Measurements from ENCODE around the gene COL5A3. TPM values are rescaled to one million over a fixed set of nuclear protein-coding genes. Genes with fewer than 3 reads are reported as not detected.

COL5A3 gene
- total RNA-seq, 1 donor from 2014 or later = 0.05 TPM

- DNase-seq (ENCODE audit: low spot score) = no peak
- Mint-ChIP-seq H3K9me3 (ENCODE audit: unreplicated experiment) (no peaks in the 10 kb centered on the region), H3K36me3 (ENCODE audit: low read depth, unreplicated experiment) (no peaks in the 10 kb centered on the region), H3K27ac (ENCODE audit: unreplicated experiment) (no peak overlapping the region), H3K27me3 (ENCODE audit: unreplicated experiment) (peaks cover 5% of the 10 kb centered on the region), H3K4me1 (ENCODE audit: unreplicated experiment) (no peaks in the 10 kb centered on the region), H3K4me3 (ENCODE audit: unreplicated experiment) (no peak overlapping the region)
- TF ChIP-seq CTCF (IDR thresholded peaks at IDR 0.05; ENCODE audit: unreplicated experiment) = no peak
Observed at GRCh38 chr19:9995999-9996398, 14.3 kb downstream of the COL5A3 start.

DNA sequence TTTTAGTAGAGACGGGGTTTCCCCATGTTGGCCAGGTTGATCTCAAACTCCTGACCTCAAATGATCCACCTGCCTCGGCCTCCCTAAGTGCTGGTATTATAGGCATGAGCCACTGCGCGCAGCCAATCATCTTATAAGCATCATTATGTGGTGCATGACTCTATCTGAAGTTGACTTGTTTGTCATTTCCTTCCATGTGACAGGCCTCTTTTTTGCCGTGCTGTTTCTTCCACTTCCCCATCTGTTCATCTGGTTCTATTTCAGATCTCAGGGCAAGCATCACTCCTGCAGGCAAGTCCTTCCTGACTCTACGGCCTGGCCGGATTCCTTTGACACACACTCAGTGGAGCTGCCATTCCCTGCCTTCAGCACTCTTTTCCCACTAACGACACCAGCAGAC, 15.2 kb downstream of the COL5A3 start:
- DNase-seq (ENCODE audit: low spot score) = no peak
- no peaks in the 10 kb centered on the region for H3K4me1 Mint-ChIP-seq (ENCODE audit: unreplicated experiment)
- H3K9me3 Mint-ChIP-seq (ENCODE audit: unreplicated experiment) = no peaks in the 10 kb centered on the region
- TF ChIP-seq CTCF (IDR thresholded peaks at IDR 0.05; ENCODE audit: unreplicated experiment) = no peak
- H3K27ac Mint-ChIP-seq (ENCODE audit: unreplicated experiment) = no peak overlapping the region
- H3K27me3 Mint-ChIP-seq (ENCODE audit: unreplicated experiment) = peaks cover 5% of the 10 kb centered on the region
- no peaks in the 10 kb centered on the region for H3K36me3 Mint-ChIP-seq (ENCODE audit: low read depth, unreplicated experiment)
- H3K4me3 Mint-ChIP-seq (ENCODE audit: unreplicated experiment) = no peak overlapping the region

- H3K36me3 Mint-ChIP-seq (ENCODE audit: low read depth, unreplicated experiment) = no peaks in the 10 kb centered on the region
- no peaks in the 10 kb centered on the region for H3K9me3 Mint-ChIP-seq (ENCODE audit: unreplicated experiment)
- H3K27ac Mint-ChIP-seq (ENCODE audit: unreplicated experiment) = no peak overlapping the region
- TF ChIP-seq CTCF (IDR thresholded peaks at IDR 0.05; ENCODE audit: unreplicated experiment) = no peak
- no peaks in the 10 kb centered on the region for H3K4me1 Mint-ChIP-seq (ENCODE audit: unreplicated experiment)
- no peak overlapping the region for H3K4me3 Mint-ChIP-seq (ENCODE audit: unreplicated experiment)
- peaks cover under 1% of the 10 kb centered on the region for H3K27me3 Mint-ChIP-seq (ENCODE audit: unreplicated experiment)
- DNase-seq (ENCODE audit: low spot score) = no peak
Observed at GRCh38 chr19:9991425-9992191, 18.7 kb downstream of the COL5A3 start.

DNA sequence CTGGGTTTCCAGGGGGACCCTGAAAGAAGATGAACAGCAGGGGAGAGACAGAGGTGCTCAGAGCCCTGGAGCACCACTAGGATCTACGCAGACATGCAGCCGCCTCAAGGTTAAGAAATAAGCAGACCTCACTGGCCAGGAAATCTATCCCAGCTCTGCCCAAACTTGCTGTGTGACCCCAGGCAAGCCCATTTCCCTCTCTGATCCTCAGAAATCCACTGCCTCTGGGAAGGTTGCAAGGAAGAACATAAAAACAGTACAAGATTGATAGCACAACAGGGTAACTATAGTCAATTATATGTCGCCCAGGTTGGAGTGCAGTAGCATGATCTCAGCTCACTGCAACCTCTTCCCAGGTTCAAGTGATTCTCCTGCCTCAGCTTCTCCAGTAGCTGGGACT, 20.8 kb downstream of the COL5A3 start:
- Mint-ChIP-seq H3K4me1 (ENCODE audit: unreplicated experiment) (no peaks in the 10 kb centered on the region), H3K27me3 (ENCODE audit: unreplicated experiment) (no peaks in the 10 kb centered on the region), H3K27ac (ENCODE audit: unreplicated experiment) (no peak overlapping the region), H3K36me3 (ENCODE audit: low read depth, unreplicated experiment) (no peaks in the 10 kb centered on the region), H3K9me3 (ENCODE audit: unreplicated experiment) (no peaks in the 10 kb centered on the region), H3K4me3 (ENCODE audit: unreplicated experiment) (no peak overlapping the region)
- TF ChIP-seq CTCF (IDR thresholded peaks at IDR 0.05; ENCODE audit: unreplicated experiment) = no peak
- DNase-seq (ENCODE audit: low spot score) = no peak

- no peak for TF ChIP-seq CTCF (IDR thresholded peaks at IDR 0.05; ENCODE audit: unreplicated experiment)
- H3K4me1 Mint-ChIP-seq (ENCODE audit: unreplicated experiment) = no peaks in the 10 kb centered on the region
- H3K27me3 Mint-ChIP-seq (ENCODE audit: unreplicated experiment) = peaks cover 2% of the 10 kb centered on the region
- no peak overlapping the region for H3K27ac Mint-ChIP-seq (ENCODE audit: unreplicated experiment)
- H3K9me3 Mint-ChIP-seq (ENCODE audit: unreplicated experiment) = no peaks in the 10 kb centered on the region
- H3K36me3 Mint-ChIP-seq (ENCODE audit: low read depth, unreplicated experiment) = peaks cover 6% of the 10 kb centered on the region
- DNase-seq (ENCODE audit: low spot score) = no peak
- no peak overlapping the region for H3K4me3 Mint-ChIP-seq (ENCODE audit: unreplicated experiment)
Observed at GRCh38 chr19:9986787-9987281, 23.5 kb downstream of the COL5A3 start.

All from endothelial cell (in vitro differentiated cells).